Skin epidermis (tissue), 12 donors: ENCODE measurements around the gene FAM186B.
"Not testable (repeated sequence)": the region's sequence is repeated elsewhere in the genome, so short reads cannot be mapped to it uniquely, and the experiment has no call there.

Experiments
- H3K27ac ChIP-seq, 21 experiments: fragments of 200-600 bp; sonication (generic) in 11 of 21; one replicate each; pipeline ENCODE4 v1.5.0; 2020; ENCODE audit warnings: mild to moderate bottlenecking in 3 of 21, inconsistent platforms in 2 of 21, moderate library complexity in 2 of 21
- H3K4me3 ChIP-seq, 7 experiments: fragments of 200-600 bp; sonication (generic) in 2 of 7; one replicate each; pipeline ENCODE4 v1.5.0; 2020; ENCODE audit warnings: inconsistent platforms in 2 of 7, mild to moderate bottlenecking in 2 of 7, moderate library complexity in 1 of 7

FAM186B gene

DNA sequence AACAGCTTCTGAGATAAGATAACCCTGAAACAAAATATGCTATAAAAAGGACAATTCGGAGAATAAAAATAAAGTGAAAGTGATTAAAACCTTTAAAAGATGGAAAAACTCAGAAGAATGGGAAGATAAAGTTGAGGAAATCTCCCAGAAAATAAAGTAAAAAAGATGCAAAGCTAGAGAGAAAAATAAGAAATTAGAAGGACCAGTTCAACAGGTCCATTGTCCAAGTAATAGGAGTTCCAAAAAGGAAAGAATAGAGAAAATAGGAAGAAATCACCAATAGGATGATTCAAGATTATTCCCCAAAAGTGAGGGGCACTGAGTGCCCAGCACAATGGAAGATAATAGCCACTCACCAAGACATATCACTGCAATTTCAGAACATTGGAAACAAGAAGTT is 13.1 kb upstream of the FAM186B start:
- H3K4me3 ChIP-seq = no peak overlapping the region
- no peak overlapping the region for H3K27ac ChIP-seq

DNA sequence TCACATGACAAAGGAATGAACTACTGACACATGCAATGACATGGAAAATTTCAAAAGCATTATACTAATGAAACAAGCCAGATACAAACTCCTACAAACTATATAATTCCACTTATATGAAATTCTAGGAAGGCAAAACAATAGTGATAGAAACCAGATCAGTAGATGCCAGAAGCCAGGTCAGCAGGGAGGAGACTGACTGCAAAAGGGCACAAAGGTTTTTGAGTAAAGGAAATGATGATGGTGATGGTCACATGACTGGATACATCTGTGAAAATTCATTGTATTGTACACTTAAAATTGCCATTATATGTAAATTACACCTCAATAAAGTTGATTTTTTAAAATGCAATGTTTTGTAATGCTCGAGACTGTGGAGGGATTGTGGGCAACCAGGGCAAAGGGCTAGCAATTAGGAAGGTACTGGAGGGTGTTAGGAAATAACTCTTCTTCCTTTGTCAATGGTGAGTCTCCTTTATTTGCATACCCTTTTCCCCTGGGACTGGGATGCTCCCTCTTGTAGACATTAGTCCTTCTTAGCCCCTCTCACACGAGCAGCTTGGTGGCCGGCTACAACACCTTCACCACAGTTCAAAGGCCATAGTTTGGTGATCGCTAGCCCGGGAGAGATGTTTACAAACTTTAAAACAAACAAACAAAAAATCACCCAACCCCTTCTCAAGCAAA is 11.2 kb upstream of the FAM186B start:
- no peak overlapping the region for H3K4me3 ChIP-seq
- no peak overlapping the region for H3K27ac ChIP-seq

DNA sequence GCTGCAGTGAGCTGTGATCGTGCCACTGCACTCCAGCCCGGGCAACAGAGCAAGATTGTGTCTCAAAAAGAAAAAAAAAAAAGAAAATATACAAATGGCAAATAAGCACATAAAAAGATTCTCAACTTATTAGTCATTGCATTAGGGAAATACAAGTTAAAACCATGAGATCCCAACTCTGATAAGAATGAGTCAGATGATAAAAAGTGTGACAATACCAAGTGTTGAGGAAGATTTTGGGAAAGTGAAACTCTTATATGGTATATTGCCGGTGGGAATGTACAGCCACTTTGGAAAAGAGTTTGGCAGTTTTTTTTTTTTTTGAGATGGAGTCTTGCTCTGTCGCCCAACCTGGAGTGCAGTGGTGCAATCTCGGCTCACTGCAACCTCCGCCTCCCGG is 10.3 kb upstream of the FAM186B start:
- no peak overlapping the region for H3K4me3 ChIP-seq
- H3K27ac ChIP-seq = no peak overlapping the region

DNA sequence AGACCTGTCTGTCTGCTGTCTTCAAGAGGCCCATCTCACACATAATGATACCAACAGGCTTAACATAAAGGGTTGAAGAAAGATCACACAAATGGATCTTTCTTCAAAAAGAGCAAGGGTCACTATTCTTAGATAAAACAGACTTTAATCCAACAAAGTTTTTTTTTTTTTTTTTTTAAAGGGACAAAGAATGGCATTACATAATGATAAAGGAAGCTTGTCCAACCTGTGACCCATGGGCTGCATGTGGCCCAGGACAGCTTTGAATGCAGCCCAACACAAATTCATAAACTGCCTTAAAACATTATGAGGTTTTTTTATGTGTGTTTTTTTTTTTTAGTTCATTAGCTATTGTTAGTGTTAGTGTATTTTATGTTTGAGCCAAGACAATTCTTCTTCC is 6.8 kb upstream of the FAM186B start:
- Histone ChIP-seq H3K27ac (no peak overlapping the region), H3K4me3 (no peak overlapping the region)

DNA sequence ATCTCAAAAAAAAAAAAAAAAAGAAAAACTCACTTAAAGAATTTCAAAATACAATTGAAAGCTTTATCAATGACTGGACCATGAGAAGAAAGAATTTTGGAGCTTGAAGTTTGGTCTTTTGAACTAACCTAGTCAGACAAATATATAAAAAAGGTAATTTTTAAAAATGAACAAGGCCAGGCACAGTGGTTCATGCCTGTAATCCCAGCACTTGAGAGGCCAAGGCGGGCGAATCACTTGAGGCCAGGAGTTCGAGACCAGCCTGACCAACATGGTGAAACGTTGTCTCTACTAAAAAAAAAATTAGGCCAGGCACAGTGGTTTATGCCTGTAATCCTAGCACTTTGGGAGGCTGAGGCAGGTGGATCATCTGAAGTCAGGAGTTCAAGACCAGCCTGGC is 5.3 kb upstream of the FAM186B start:
- H3K27ac ChIP-seq, H3K4me3 ChIP-seq: not testable (repeated sequence)

DNA sequence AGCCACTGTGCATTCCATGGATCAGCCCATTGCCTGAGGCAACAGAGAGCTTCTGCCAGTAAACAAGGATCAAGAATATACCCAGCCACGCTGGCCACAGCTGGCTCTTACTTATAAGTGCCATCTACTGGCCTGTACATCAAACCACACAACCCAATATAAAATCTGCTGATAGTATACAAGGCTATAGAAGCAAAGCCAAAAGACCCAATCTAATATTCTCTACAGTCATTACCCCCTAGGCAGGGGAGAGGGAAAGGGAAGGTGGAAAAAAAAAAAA is 4.4 kb upstream of the FAM186B start:
- no peak overlapping the region for H3K27ac ChIP-seq
- H3K4me3 ChIP-seq = no peak overlapping the region

DNA sequence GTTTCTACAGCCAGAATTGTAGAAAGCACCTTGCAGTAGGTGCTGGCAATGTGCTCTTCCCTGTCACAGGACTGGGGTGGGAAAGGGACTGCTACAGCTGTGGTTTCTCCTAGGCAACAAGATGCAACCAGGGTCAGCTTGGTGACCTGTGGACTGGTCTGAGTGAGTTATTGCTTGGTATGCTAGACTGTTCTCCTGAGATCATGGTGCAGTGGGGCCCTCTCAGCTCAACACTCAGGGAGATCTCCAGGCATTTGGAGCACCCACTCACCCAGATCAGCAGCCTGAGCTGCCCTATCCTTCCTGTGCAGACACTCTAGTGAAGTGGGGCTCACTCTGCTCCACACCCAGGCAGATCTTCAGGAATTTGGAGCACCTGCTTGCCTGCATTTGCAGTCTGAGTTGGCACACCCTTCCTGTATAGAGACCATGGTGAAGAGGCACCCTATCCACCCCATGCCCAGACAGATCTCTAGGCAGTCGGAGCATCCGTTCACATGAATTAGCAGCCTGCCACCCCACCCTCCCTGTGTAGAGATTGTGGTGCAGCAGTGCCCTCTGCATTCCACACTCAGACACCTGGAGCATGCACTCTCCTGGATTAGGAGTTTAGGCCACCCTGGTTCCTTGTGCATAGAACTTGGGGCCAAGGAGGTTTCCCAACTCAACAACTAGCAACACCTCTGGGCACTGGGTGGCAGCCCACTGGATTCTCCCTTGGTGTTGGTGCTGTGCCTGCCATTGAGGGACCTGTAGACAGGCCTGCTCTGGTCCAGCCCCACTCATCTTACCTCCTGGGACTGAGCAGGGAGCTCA is 3.8 kb upstream of the FAM186B start:
- Histone ChIP-seq H3K27ac (no peak overlapping the region), H3K4me3 (no peak overlapping the region)

DNA sequence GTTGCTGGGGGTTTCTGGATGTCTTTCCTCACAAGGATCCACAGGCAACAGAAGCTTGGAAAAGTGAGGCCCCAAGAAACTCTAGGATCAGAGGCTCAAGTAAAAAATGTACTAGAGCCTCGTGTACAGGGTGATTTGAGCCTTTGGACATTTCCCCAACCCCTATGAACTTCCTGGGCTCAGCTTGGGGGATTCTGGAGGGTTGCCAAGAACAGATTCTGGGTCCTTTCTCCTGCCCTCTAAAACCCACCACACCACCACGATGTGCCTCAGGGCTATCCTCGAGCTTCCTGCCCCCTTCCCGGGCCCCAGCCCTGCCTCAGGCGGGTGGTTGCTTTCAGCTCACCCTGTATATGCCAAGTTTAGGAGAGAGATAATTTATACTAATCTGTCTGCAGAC is 583 bp downstream of the FAM186B start:
- Histone ChIP-seq H3K4me3 (no peak overlapping the region), H3K27ac (no peak overlapping the region)

DNA sequence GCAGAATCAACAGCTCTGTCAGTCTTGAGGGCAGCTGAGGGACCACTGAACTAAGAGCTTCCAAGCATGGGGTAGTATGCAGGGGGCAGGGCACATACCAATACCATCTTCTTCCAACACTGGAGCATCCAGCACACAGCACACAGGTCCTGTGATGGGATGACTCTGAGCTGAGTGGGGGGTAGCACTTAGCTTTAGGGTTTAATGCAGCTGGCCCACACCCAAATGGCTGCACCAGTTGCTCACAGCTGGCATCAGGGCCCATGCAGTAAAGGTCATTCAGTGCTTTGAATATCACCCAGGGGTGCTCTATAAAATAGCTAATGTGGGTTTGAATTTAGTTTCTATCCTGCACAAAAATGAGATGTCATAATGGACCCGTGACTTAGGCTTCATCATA is 1.7 kb downstream of the FAM186B start:
- H3K4me3 ChIP-seq = no peak overlapping the region
- H3K27ac ChIP-seq = no peak overlapping the region

DNA sequence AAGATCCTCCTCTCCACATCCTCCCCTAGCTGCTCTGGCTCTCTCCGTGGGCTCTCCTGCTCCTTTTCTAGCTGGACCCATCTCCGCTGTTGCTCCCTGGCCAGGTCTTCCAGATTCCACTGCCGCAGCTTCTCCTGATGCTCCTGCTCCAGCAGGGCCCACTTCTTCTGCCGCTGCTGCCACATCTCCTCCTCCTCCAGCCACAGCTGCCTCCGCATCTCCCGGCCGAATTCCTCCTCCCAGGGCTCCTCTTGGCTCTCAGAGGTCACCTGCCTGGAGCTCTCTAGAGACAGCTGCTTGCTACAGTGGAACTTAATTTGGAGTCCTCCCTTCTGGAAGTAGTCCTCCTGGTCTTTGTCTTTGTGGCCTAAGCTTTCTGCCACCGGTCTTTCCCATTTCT is 5.5 kb downstream of the FAM186B start:
- Histone ChIP-seq H3K27ac (no peak overlapping the region), H3K4me3 (no peak overlapping the region)

DNA sequence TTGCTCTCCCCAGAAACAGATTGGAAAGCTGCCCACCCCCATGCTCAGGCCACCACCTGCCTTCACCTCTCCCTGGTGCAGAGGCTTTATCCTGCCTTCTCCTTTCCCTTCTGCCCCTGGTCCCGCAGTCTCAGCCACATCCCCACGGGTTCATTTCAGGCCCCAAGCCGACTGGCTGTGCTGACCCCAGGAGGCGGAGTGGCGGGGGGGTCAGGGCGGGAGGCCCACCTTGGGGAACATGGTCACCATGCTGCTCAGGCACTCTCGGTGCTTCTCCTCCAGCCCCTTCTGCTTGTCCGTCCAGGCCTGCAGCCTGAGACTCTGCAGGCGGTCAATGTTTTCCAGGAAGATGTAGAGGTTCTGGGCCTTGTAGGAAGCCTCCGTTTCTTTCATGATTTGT is 6.9 kb downstream of the FAM186B start:
- Histone ChIP-seq H3K4me3 (no peak overlapping the region), H3K27ac (no peak overlapping the region)

DNA sequence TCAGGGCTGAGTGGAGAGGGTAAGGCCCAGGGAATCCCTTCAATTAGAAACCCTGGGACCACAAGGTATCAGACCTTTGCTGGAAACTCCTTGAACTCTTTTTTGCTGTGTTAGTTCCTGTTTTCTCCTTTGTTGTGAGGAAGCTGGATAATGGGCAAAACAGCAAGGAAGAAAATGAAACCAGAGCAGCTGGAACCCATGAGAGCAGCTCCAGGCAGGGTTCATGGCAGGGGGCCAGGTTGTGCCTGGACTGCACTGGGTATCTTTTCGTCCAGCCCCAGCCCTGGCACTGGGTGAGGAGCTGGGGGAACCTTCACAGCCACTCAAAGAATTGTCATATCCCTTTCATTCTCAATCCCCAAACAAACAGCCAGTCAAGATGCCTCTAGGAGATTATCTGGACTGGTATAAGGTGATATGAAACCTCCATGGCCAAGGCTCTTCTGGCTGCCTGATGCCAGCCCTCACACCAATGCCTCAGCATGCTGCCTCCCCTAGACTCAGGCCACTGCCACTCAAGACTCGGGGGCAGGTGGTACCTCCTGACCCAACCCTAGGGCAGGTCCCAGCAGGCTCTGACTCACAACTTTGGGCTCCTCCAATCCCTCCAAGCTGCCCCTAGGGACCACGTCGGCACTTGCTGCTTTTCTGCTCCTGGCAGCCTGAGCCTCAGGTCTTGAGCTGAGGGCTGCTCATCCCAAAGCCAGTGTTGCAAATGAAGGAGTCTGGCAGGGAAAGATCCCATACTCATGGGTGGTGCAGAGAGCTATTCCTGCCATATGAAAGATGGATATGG is 16.5 kb downstream of the FAM186B start:
- H3K4me3 ChIP-seq = no peak overlapping the region
- H3K27ac ChIP-seq = no peak overlapping the region

DNA sequence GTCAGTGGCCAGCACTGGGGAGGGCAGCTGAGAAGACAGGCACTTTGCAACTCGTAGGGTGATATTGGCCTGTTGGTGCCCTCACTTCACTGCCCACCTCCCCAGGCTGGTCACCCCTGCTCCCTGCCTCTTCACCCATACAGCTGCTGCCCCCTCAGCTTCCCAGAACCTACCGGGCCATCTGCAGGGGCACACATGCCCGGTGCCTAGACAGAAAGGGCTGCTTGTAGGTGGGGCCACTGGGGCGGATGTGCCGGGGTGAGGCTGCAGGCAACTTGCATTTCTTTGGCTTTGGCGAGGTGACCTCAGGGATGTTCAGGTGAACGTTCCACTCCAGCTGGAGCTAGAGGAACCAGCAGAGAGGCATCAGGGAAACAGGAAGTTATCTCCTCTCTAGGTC is 17.2 kb downstream of the FAM186B start:
- H3K27ac ChIP-seq = no peak overlapping the region
- no peak overlapping the region for H3K4me3 ChIP-seq

DNA sequence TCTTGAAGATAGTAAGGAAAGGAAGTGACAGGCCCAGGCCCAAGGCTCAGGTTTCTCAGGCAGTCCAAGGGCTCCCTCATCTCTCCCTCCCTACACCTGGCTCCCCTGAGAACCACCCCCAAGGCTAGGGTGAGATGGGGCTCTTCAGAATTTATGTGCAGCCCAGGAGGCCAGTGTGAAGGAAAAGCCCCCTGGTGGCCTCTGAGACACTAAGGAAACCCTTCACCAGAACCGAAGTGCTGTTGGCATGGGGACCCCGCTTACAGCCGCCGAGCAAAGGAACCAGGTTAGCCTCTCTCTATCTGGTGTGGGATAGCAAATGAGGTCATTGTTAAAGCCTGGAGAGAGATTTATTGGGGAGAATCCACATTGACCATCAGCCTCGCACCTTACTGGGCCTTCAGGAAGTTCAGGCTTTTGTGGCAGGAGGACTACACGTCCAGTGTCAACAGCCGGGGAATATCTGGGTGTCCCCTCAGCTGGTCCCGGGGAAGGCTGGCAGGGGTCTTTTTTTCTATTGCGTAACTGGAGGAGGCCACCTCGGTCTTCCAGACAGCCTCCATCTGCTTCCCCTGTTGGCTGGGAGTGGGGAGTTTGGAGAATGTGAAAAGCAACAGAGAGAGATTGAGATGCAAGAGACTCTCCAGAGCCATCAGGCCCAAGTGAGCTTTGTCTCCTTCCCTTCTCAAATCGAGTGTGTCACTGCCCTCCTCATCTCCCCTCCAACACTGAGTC is 18.1 kb downstream of the FAM186B start:
- H3K27ac ChIP-seq = no peak overlapping the region

DNA sequence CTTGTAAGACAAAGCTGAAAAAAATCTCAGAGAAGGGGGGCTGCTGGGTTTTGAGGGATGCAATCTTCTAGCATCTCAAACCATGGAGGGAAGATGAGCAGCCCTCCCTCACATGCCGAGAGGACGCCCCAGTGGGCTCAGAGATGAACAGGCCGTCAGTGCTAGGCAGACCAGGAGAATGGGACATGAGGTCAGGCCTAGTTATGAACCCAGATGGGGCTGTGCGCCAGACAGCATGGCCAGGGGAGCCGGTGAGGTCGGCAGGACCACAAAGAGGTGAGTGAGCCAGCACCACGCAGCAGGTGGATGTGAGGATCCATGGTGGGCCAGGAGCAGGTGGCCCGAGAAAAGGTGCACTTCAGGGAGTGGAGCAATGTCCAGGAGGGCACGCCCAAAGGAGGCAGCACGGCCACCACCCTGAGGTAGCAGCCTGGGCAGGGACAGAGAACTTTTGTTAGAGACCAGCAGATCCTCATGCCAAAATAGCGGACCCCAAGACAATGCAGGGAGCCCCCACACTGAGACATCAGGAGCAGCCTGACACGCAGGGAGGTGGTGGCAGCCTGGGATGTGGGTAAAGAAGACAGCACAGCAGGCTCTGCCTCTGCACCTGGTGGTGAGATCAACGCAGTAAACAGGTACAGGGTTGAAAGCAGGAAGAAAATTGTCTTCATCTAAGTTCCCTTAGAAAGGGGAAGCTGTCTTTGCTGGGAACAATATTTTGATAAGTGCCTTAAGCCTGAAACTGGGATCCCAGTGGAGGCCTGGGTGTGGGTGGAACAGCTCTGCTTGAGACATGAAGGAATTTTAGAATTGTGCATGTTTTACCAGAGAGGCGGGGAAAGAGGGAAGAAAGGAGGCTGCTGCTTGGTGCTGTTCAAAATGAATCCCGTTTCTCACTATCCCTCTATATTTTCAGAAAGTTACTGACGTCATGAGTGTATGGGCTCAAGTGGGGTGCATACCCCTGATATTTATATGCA is 19.7 kb downstream of the FAM186B start:
- Histone ChIP-seq H3K27ac (no peak overlapping the region), H3K4me3 (no peak overlapping the region)

More for the DNA sequence above, 18.1 kb downstream of the FAM186B start:
- H3K4me3 ChIP-seq = no peak overlapping the region

DNA sequence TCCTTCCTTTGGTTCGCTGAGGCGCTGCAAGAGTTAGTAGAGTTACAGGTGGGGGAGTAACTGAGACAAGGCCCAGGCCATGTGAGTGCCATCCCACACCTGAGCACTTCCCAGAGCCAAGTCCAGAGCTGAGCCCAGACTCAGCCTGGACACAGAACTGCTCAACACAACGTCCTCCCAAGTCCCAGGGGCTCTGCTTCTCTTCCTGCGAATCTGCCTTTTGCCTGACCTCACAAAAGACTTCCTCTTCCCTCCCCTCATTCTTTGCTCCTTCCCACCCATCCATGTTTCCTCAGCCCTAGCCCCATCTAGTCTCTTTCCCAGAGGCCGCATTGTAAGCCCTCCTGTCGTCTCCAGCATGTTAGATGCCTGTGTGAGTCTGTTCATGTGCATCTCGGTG is 20.8 kb downstream of the FAM186B start:
- Histone ChIP-seq H3K27ac (no peak overlapping the region), H3K4me3 (no peak overlapping the region)

DNA sequence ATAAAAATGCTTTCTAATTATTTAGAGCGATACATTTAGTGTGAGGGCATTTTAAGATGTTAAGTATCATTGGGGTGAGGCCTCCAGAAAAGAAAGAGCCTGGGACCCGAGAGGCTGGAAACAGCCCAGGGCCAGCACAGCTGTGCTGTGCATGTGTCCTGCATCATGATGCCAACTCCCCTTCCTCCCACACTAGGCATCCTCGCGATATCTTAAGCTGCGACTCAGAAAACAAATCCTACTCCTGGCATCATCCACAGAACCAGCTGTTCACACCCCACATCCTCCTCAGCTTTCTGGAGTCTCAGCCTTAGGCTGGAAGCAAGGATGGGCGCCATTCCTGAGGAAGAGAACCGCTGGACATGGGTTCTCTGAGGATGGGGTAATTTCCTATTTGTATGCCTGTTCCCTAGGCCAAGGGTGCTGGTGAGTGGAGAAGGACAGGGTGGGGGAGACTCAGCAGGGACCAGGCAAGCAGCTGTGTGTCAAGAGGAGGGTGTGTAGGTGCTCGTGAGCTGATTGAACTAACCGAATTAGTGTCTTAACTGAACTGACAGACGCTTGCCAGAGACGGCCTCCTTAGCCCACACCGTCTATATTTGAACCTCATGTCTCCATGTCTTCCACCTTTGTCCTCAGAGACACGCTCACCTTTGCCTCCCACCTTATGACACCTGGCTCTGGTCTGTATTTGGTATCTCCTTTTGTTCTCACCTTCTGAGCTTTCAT is 21.9 kb downstream of the FAM186B start:
- Histone ChIP-seq H3K27ac (no peak overlapping the region), H3K4me3 (no peak overlapping the region)

DNA sequence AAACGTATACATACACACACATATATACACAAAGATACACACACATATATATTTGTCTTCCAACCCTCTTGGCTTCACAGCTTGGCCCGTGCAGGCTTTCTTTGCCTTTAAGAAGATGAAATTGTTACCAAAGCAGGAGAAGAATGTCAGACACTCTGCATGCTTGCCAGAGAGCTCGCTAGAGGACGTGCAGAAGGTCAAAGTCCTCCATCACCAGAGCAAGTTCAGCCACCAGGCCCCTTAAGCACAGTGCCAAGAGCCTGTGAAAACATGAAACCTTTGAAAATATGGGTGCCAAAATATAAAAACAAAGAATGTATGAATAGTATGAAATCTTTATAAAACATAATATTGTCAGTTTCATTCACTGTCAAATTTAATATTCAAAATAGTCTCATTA is 22.6 kb downstream of the FAM186B start:
- no peak overlapping the region for H3K4me3 ChIP-seq
- H3K27ac ChIP-seq = no peak overlapping the region

DNA sequence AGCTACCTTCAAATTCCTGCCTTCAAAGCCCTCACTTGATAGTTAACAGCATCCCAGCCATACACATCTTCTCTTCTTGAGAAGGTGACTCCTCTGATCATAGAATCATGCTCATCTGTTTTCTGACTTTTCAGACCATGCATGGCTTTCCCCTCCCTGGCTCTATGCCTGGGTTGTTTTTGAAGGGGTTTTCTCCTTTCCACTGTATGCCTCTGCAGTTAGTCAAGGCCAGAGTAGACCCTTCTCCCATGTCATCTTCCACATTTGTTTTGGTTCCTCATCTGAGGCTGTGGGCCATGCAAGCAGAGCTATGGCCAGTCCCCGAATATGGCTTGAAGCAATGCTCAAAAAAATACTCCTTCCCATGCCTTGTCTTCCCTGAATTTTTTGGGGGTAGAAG is 23.2 kb downstream of the FAM186B start:
- Histone ChIP-seq H3K27ac (no peak overlapping the region), H3K4me3 (no peak overlapping the region)
